ENCODE results near the gene PCNX4. TPM values are rescaled to one million over a fixed set of nuclear protein-coding genes. Genes with fewer than 3 reads are reported as not detected.

Gene PCNX4
- total RNA-seq, 1 experiment from 2014 or later = 65.1 TPM

GRCh38 chr14:60171690-60172089 is 80.0 kb downstream of the PCNX4 start:
- intact Hi-C loops (cut with micrococcal nuclease; ENCODE audit: unreplicated experiment) = no loop called here
- POLR2A ChIA-PET (ENCODE audit: unreplicated experiment) = no interaction called here
- BruUV-seq (replicated peaks) = no TSS peak

GRCh38 chr14:60174352-60175254 is 82.9 kb downstream of the PCNX4 start:
- peaks cover 22% of the 10 kb centered on the region for H3K4me1 ChIP-seq (replicated peaks; ENCODE audit: insufficient read depth)
- peaks cover 6% of the 10 kb centered on the region for H3K9me3 ChIP-seq (ENCODE audit: insufficient read depth, low read depth)
- H3F3A ChIP-seq (ENCODE audit: insufficient read depth, low read depth) = peaks cover 18% of the 10 kb centered on the region; the same call in 1 of the 2 replicates
- H3K4me3 ChIP-seq = no peak overlapping the region
- no peaks in the 10 kb centered on the region for H4K20me1 ChIP-seq (ENCODE audit: insufficient read depth)
- no peaks in the 10 kb centered on the region for H3K36me3 ChIP-seq (ENCODE audit: low read depth)
- intact Hi-C loops (cut with micrococcal nuclease; ENCODE audit: unreplicated experiment) = no loop called here
- H2AFZ ChIP-seq = no peak overlapping the region
- no TSS peak for BruUV-seq (replicated peaks)
- no peak for TF ChIP-seq CTCF (conservative IDR thresholded peaks at IDR 0.05)
- no peak for TF ChIP-seq EZH2 (IDR thresholded peaks at IDR 0.05; ENCODE audit: low read depth)
- no peak for DNase-seq
- H3K79me2 ChIP-seq (ENCODE audit: low read depth) = no peaks in the 10 kb centered on the region
- CTCF ChIA-PET = interaction anchor here (0.5 kb wide), 1 partner anchor 10 kb away, joined by 4 read pairs; the partner anchor contains the start of gene DHRS7
- POLR2A ChIA-PET (ENCODE audit: unreplicated experiment) = no interaction called here
- peak overlapping the region; percentile 24 for H3K4me2 ChIP-seq
- H3K27ac ChIP-seq = peak overlapping the region; percentile 64
- H3K9me2 ChIP-seq (ENCODE audit: insufficient read depth) = no peaks in the 10 kb centered on the region
- H3K27me3 ChIP-seq (ENCODE audit: insufficient read depth, low read depth) = no peaks in the 10 kb centered on the region

More at GRCh38 chr14:60171690-60172089, 80.0 kb downstream of the PCNX4 start:
- no peak for TF ChIP-seq CTCF (conservative IDR thresholded peaks at IDR 0.05)
- peaks cover 18% of the 10 kb centered on the region; the same call in 1 of the 2 replicates for H3F3A ChIP-seq (ENCODE audit: insufficient read depth, low read depth)
- no peaks in the 10 kb centered on the region for H3K79me2 ChIP-seq (ENCODE audit: low read depth)
- no peak overlapping the region for H3K4me3 ChIP-seq
- no peaks in the 10 kb centered on the region for H3K9me2 ChIP-seq (ENCODE audit: insufficient read depth)
- no peaks in the 10 kb centered on the region for H3K27me3 ChIP-seq (ENCODE audit: insufficient read depth, low read depth)
- H3K36me3 ChIP-seq (ENCODE audit: low read depth) = no peaks in the 10 kb centered on the region
- DNase-seq = no peak
- H2AFZ ChIP-seq = no peak overlapping the region
- no peaks in the 10 kb centered on the region; the same call in 1 of the 2 replicates for H3K9me3 ChIP-seq (ENCODE audit: insufficient read depth, low read depth)
- peaks cover 22% of the 10 kb centered on the region for H3K4me1 ChIP-seq (replicated peaks; ENCODE audit: insufficient read depth)
- no peak overlapping the region for H3K4me2 ChIP-seq
- CTCF ChIA-PET = interaction anchor here (0.7 kb wide), 1 partner anchor 196 kb away, joined by 6 read pairs; no protein-coding TSS in a partner anchor
- no peak overlapping the region for H3K27ac ChIP-seq
- no peaks in the 10 kb centered on the region for H4K20me1 ChIP-seq (ENCODE audit: insufficient read depth)

- H3K4me1 ChIP-seq (replicated peaks; ENCODE audit: insufficient read depth) = peaks cover 22% of the 10 kb centered on the region
- no peak overlapping the region for H3K4me3 ChIP-seq
- H3F3A ChIP-seq (ENCODE audit: insufficient read depth, low read depth) = peaks cover 18% of the 10 kb centered on the region; the same call in 1 of the 2 replicates
- peak overlapping the region; percentile 24 for H3K4me2 ChIP-seq
- H3K27me3 ChIP-seq (ENCODE audit: insufficient read depth, low read depth) = no peaks in the 10 kb centered on the region
- peak overlapping the region; percentile 64 for H3K27ac ChIP-seq
- ChIA-PET POLR2A (ENCODE audit: unreplicated experiment) (interaction anchor here (0.7 kb wide), 2 partner anchors 10 to 83 kb away, joined by 3 to 5 read pairs; partner anchors contain the start of gene DHRS7), CTCF (no interaction called here)
- TF ChIP-seq CTCF (conservative IDR thresholded peaks at IDR 0.05) = no peak
- no peak for TF ChIP-seq EZH2 (IDR thresholded peaks at IDR 0.05; ENCODE audit: low read depth)
- DNase-seq = peak; percentile 50 to 90
- no peaks in the 10 kb centered on the region for H3K36me3 ChIP-seq (ENCODE audit: low read depth)
- 0 out of 2 replicates have a peak overlapping the region, but pooled peaks have one; percentile 37 for H2AFZ ChIP-seq
- H3K9me2 ChIP-seq (ENCODE audit: insufficient read depth) = no peaks in the 10 kb centered on the region
- intact Hi-C loops (cut with micrococcal nuclease; ENCODE audit: unreplicated experiment) = no loop called here
- H3K79me2 ChIP-seq (ENCODE audit: low read depth) = no peaks in the 10 kb centered on the region
- peaks cover 6% of the 10 kb centered on the region for H3K9me3 ChIP-seq (ENCODE audit: insufficient read depth, low read depth)
- no TSS peak for BruUV-seq (replicated peaks)
- H4K20me1 ChIP-seq (ENCODE audit: insufficient read depth) = no peaks in the 10 kb centered on the region
Measured at GRCh38 chr14:60175255-60175902, 83.7 kb downstream of the PCNX4 start.

Data from PC-9 (cell line).